ENCODE data around the gene CELSR2.
"Not testable (repeated sequence)": the region's sequence is repeated elsewhere in the genome, so short reads cannot be mapped to it uniquely, and the experiment has no call there.

The CELSR2 gene

GRCh38 chr1:109299558-109300343, 50.4 kb downstream of the CELSR2 start:
- DNase-seq: no peak

GRCh38 chr1:109300650-109301151, 51.4 kb downstream of the CELSR2 start:
- H3K4me3 ChIP-seq (ENCODE audit: low read depth, low read length): no peak overlapping the region
- no peaks in the 10 kb centered on the region for H3K9me3 ChIP-seq
- DNase-seq: no peak
- no peaks in the 10 kb centered on the region for H3K36me3 ChIP-seq
- no peak for TF ChIP-seq CTCF (IDR thresholded peaks at IDR 0.05; ENCODE audit: low read depth, low read length)
- peaks cover 16% of the 10 kb centered on the region for H3K4me1 ChIP-seq
- H3K27me3 ChIP-seq: no peaks in the 10 kb centered on the region

More at GRCh38 chr1:109299558-109300343, 50.4 kb downstream of the CELSR2 start:
- Histone ChIP-seq H3K4me3 (ENCODE audit: low read depth, low read length) (no peak overlapping the region), H3K27me3 (no peaks in the 10 kb centered on the region), H3K36me3 (no peaks in the 10 kb centered on the region), H3K9me3 (no peaks in the 10 kb centered on the region), H3K4me1 (peaks cover 16% of the 10 kb centered on the region)
- TF ChIP-seq CTCF (IDR thresholded peaks at IDR 0.05; ENCODE audit: low read depth, low read length): no peak

GRCh38 chr1:109301874-109302273, 52.5 kb downstream of the CELSR2 start:
- peaks cover 16% of the 10 kb centered on the region for H3K4me1 ChIP-seq
- no peaks in the 10 kb centered on the region for H3K9me3 ChIP-seq
- TF ChIP-seq CTCF (IDR thresholded peaks at IDR 0.05; ENCODE audit: low read depth, low read length): no peak
- no peaks in the 10 kb centered on the region for H3K27me3 ChIP-seq
- DNase-seq: no peak
- no peak overlapping the region for H3K4me3 ChIP-seq (ENCODE audit: low read depth, low read length)
- no peaks in the 10 kb centered on the region for H3K36me3 ChIP-seq

- DNase-seq: no peak
- Histone ChIP-seq H3K9me3 (no peaks in the 10 kb centered on the region), H3K4me3 (ENCODE audit: low read depth, low read length) (no peak overlapping the region), H3K27me3 (no peaks in the 10 kb centered on the region), H3K36me3 (no peaks in the 10 kb centered on the region), H3K4me1 (peaks cover 2% of the 10 kb centered on the region)
- no peak for TF ChIP-seq CTCF (IDR thresholded peaks at IDR 0.05; ENCODE audit: low read depth, low read length)
These were observed 55.0 kb downstream of the CELSR2 start for GRCh38 chr1:109304226-109304920.

- H3K9me3 ChIP-seq; H3K4me3 ChIP-seq (ENCODE audit: low read depth, low read length); H3K36me3 ChIP-seq; DNase-seq; H3K27me3 ChIP-seq; H3K4me1 ChIP-seq: not testable (repeated sequence)
These were observed 56.7 kb downstream of the CELSR2 start for GRCh38 chr1:109305991-109306390.

GRCh38 chr1:109306832-109307273, 57.5 kb downstream of the CELSR2 start, which contains the start of gene MYBPHL:
Gene MYBPHL (minus strand): TSS chr1:109307011. CDS start chr1:109306991, 20 bp downstream.
- Histone ChIP-seq H3K27me3 (no peaks in the 10 kb centered on the region), H3K36me3 (no peaks in the 10 kb centered on the region), H3K4me3 (ENCODE audit: low read depth, low read length) (no peak within 1 kb of the TSS), H3K4me1 (no peaks in the 10 kb centered on the region), H3K9me3 (no peaks in the 10 kb centered on the region)
- no peak for TF ChIP-seq CTCF (IDR thresholded peaks at IDR 0.05; ENCODE audit: low read depth, low read length)
- no peak for DNase-seq
